Renal pelvis (tissue), 4 donors: Measurements from ENCODE around the gene ARHGAP15. TPM values are rescaled to one million over a fixed set of nuclear protein-coding genes. Genes with fewer than 3 reads are reported as not detected.

ENCODE experiments used
- DNase-seq: peaks from one replicate; pipeline ENCODE4 v3.0.0-alpha.2; 2013
- polyA plus RNA-seq, 3 donors: library from polyadenylated mRNA; unstranded; fragments of 120-200 nt; gene quantifications; one replicate each; pipeline ENCODE4 v1.2.1, GENCODE V29; 2013; ENCODE audit not compliant: insufficient read length in 3 of 3

The ARHGAP15 gene
- polyA plus RNA-seq, 3 donors, result 3.9 to 4.5 (median 4.3) TPM

DNA sequence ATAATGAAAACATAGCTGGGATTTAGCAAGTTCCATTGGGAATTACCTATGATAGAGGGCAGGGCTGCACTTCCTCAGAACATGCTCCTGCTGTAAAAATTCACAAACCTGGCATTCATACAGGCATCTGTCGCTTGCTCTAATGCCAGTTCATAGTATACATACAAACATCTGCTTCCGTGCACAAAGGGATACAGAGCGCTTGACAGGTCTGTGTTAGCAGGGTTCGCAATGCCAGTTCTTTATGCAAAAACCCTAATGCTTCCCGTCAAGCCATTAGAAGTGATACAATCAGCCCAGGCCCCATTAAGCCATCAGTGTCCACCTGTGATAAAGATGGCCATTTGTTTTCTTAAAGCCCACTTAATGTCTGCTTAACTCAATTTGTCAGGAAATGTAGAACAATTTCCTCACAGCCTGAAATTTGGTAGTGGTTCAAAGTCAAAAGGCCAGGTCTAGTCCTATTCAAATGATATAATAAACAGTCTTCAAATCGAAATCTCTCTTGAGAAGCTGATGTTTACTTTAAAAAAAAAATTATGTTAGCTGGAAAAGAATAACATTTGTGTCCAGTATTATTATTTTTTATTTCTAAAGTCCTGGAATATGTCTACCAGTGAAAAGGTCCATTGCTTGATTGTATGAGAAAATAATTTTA is 556.3 kb downstream of the ARHGAP15 start:
- DNase-seq, result no peak

DNA sequence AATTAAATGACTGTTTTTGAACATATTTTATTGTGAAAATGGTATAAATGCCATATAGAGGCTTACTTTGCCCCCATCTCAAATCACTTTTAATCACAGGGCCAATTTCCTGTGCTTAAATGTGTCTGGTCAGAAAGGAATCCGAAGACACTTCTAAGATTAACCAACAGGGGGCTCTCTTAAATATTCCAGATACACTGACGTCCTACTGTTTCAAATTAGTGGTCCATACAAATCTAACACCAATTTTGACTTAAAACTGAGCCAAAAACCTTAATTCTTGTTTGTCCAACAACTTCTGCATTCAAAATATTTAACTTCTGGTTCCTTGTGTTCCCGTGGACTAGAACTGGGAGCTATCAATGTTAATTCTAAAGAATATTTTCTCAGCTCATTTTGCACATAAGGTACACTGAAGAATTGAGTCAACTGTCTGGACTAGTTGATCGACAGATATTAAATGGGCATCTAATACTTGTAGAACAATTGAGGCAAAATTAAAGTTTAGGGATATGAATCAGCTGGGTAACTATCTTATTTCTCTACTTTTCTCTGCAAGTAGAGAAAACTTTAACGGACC is 557.5 kb downstream of the ARHGAP15 start:
- DNase-seq, result no peak

DNA sequence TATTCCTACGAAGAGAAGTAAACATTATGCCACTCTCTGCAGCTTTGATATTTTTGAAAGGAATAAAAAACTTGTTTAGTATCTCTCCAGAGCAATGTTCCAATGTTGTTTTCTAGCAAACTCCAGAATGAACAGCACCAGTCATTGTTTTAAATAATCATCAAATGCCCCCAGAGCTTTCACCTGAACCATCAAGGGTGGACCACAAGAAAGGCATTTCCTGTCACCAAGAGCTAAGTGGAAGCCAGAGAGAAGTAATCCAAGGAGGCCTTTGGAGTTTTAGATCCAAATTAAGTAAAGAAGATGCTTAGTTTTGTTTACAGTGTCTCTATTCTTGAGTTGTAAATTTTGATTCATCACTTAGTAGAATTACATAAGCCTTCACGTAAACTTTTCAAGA is 559.0 kb downstream of the ARHGAP15 start:
- no peak for DNase-seq

DNA sequence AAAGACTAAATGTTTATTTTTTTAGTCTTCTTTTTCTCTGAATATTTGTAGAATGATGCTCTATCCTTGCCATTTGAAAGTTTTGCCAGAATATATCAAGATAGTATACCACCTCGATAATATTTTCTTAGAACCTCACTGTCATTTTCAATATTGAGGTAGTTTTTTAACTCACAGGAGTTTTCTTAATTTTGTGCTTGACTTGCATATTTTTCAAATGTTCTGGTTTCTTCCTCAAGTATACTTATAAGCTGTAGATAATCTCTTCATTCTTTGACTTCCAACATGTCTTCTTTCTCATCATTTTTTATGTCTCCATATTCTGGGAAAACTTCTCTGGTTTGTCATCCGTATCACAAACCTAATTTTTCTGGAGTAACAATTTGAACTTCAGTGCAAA is 559.6 kb downstream of the ARHGAP15 start:
- no peak for DNase-seq

DNA sequence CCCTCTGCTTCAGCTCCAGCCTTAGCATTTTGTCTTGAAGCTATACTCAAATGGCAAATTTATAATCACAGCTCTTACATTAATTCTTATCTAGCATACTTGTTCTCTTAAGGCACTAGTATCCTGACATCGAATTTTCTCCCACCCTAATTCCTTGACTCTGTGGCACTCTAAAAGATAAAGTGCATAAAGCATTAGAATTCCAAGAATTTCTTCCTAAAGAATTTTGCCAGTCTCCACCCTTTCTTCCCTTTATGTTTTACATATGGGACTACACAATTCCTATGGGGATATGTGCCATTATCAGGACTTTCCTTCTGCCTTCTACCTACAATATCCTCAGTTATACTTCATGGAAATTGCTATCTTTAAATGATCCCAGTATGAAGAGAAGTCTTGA is 560.3 kb downstream of the ARHGAP15 start:
- no peak for DNase-seq

DNA sequence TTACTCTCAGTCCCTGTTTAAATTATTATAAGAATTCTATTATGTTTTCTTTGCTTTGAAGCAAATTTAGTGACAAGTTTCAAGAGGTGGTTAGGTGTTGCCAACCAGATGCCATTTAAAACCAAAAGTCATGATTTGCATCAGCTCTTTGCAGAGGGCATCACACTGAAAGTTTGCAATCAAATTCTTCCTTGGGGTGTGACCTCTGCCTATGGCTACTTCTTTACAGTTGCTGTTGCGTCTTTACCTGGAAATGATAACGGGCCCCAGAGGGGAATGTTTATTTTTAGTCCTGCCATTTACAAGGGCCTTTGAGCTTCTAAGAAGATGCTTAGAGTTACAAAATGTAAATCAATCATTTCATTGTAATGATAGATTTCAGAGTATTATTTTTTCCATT is 561.0 kb downstream of the ARHGAP15 start:
- DNase-seq, result no peak

DNA sequence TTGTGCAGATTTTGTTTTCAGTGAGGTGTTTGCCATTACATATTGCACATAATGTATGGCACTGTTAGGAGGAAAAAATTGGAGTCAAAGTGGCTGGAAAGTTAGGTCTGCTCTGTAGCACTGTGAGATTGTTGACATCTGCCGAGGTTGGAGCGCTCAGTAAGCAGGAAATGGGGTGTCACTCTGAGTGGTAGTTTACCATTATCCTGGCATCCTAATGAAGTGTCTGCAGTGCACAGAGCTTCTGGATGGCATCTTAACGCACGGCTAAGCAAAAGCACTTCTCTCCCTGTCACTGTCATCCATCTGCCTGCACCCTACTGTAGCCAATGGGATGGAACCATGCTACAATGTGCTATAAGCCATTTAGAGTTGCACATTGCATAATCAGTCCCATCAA is 561.9 kb downstream of the ARHGAP15 start:
- DNase-seq, result no peak

DNA sequence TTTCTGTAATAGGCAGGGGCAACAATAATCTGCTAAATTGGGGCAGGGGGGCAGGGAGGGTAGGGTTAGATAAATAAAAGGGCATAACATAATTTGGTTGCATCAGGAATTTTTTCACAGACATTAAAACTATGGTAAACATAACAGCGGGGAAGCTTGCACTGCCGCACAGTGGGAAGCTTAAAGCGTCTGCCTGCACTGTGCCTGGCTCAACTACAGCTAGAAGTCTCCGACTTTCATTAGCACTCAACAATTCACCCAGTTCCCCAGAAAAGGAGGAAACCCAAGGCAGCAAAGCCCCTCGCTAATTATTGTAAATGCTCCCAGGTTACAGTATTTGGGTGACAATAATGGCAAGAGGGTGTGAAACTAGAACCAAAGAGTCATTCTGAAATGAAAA is 562.9 kb downstream of the ARHGAP15 start:
- DNase-seq, result no peak

DNA sequence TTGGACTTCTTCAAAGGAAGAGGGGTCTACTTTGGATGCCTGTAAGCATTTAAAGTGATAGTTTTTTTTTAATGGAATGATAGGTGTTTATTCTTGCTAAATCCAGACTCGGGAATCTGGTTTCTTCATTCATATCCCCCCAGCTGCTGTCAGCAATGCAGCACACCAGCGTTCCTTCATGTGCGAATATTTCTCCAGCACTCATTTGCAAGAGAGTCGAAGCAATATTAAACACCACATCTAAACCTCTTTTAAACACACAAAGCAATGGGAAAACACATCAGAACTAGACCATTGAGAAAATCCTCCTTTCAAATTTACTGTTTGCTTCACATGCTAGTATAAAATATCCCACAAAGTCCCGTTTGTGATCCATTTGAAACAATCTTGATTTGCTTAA is 563.7 kb downstream of the ARHGAP15 start:
- DNase-seq, result no peak

DNA sequence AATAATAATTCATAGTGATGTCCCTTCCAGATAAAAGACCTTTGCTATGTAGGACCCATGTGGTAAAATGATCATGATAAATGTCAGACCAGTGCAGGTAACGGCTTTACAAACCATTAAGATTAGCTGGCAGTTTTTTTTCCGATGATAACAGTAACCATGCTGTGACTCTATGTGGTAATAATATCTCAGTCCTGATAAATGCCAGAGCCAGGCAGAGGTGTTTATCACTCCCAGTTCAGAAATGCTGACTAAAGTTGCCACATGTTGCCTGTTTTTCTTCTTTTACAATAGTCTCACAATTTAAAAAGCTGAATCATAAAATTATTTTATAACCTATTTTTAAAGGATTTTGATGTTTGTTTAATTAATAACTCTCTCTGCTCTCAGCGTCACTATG is 565.1 kb downstream of the ARHGAP15 start:
- no peak for DNase-seq

DNA sequence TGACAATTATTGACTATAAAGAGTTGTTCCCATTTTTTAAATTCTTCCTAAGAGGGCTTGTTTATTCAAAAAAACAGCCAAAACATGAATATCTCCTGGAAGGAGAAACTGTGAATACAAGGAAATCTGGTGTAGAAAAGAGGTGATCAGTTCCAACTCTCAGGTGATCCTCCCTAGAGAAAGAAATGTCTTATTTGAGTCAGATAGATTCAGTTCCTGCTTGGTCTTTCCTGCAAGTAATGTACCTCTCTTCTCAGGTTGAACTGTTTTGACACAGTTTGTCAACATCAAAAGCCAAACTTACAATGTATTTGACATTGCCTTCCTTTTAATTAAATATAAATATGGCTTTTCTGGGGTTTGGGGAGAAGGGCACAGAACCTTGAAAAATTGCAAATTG is 567.4 kb downstream of the ARHGAP15 start:
- DNase-seq, result no peak

DNA sequence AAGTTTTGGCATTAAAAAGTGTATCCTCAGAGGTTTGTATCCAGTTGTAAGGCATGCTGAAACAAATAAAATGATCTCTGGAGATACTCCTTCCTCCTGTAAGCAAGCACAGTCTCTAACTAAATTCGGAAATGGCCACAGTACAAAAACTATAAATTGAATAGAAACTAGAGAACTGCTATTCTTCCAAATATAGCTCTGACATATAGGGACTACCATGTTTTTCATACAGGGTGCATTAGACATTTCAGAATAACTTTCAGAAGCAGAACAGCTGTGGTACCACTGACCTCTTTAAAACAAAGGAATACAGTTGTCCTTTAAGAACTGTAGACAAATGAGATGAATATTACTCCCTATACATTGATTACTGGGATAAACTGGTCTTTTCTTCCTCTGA is 568.5 kb downstream of the ARHGAP15 start:
- no peak for DNase-seq

DNA sequence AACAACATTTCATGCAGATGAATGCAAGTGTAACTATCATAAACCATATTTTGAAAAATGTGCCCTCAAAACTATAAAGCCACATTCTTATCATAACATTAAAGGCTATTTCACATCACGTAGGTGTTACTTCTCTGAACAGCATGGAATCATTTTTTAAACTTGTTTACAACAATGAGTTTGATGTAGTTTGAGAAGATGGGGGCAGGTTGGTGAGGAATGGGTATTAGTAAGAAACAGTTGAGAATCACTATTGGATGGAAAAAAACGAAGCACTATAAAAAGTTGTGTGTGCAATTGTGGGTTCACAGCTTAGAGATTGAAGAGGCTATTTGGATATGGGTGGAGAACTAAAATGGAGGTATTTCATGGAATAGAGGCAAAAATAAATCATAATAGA is 569.1 kb downstream of the ARHGAP15 start:
- DNase-seq, result no peak

DNA sequence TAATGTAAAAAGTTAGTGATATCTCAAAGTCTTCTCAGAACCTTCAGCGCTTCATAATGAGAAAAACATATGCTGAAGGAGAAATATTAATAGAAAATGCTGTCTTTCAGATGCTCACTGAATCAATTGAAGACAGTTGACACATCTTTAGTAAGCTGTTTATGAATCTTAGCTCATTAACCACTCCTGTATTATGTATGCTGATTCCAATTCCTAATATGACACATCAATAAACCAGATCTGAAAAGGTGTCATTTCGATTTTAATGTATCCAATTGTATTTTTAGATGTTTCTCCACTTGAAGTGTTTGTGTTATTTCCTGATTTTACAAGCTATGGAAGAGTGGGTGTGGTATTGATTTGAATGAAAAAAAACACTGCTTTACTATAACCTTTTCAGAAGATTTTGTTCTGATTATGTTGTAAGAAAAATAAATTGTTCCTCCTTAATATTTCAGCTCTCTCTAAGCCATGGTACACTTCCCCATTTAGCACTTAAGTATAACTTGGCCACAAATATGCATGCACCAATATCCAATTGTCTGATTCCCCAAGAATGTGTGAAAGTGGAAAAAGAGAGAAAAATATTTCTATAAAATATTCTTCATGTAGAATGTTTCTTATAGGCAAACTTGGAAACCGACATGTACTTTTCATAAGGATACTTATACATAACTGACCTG is 569.8 kb downstream of the ARHGAP15 start:
- no peak for DNase-seq

DNA sequence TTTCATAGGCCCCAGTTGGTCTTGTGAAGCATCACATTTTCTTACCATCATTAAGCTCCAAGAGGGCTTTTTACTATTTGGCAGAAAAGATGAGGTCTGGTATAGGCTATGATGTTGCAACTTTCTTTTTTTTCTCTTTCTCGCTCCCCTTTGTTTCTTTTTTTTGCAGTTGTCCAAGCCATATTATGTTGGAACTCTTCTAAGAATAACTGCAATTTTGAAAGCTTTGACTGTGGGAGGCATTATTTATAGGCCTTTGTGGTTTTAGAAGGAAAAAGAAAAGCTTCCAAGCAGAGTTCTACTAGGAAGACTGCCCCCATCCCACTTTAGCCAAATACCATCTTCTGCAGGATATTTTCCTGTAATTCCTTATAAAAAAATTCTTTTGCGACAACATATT is 571.6 kb downstream of the ARHGAP15 start:
- no peak for DNase-seq

DNA sequence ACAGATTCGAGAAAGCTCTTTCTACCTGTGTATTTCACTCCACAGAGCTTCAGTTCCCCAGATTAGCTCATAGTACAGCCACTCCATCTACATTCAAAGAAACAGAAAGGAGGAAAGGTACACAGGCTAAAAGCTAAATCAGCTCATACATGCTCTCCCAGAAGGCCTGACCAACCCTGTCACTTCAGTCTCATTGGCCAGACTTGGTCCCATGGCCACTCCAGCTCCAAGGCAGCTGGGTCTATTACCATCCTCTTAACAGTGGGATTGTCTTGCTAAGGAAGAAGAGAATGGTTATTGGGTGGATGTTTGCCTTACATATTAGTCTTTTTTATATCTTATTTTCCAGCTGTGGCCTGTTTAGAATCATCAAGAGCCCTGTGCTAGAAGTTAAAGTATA is 572.6 kb downstream of the ARHGAP15 start:
- no peak for DNase-seq

DNA sequence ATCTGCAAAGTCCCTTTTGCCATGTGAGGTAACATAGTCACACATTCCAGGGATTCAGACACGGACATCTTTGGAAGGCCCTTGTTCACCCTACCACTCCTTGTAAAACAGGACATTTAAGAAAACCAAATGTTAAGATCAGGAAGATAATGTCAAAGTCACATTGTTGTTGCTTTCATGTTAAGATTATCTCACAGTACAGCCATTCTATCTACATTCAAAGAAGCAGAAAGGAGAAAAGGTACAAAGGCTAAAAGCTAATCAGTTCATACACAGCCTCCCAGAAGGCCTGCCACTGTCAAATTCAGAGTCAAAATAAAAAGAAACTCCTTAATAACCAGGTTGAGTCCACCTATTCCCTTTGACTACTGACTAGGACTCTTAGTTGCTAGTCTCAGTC is 573.7 kb downstream of the ARHGAP15 start:
- DNase-seq, result no peak

DNA sequence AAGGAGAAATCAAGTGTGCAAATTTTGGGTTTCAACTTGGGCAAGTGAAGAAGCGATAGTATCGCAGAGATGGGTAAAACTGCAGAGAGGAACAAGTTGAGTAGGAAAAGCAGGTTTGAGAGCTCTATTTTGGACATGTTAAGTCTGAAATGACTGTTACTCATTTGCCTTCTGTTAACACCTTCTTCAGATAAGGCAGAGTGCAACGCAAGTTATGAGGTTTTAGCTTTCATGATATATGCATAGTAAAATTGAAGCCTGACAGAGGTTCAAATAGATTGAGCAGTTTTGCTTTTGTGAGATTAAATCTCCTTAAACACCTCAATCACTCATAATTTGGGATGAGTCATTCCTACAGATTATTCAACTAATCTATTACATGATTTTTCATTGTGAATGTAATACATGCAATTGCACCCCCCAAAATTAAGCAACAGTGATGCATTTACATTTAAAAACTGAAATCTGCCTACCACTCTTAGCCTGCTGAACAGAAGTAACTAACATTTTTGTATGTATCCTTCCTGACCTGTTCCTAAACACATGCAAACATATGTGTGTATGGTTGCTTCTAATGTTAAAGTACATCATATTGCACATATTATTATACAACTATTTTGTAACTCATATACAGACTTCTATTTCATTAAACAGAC is 575.4 kb downstream of the ARHGAP15 start:
- DNase-seq, result no peak

DNA sequence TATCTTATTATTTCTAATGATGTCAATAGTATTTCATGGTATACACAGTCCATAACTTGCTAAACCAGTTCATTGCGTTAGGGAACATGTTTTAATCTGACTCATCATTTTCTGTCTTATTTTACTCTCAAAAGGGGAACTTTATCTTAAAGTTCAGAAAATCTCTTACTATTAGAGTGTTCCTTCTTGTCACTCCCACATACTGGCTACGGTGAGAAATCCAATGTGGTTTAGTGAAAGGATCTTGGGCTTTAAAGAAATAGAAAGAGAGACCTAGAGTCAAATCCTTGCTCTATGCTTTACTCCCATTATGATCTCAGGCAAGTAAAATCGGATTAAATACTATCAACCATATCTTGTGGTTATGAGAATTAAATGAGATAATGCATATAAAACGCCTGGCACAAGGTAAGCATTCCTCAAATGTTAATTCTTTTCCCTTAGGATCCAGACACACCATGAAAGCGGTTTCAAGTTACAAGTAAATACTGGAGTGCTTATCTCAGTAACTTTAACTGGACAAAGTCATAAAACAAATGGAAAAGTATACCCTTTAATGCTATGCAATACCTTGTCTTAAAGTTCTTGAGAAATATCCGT is 576.0 kb downstream of the ARHGAP15 start:
- DNase-seq, result no peak

DNA sequence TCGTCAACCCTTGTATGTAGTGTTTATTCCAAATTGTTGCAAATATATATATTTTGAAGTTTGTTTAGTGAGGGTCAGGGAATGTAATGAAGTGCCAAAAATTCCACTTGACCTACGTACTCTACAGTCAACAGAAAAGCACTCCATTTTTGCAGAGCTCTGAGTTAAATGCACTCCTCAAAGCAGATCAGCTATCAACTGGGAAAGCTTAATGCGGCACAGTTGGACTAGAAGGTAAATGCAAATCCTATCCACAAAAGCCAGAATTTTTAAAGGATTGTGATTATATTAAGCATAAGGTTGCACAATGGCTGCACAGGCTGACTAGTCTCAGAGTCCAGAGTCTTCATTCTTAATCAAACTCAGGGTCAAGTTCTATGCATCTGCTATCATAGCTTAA is 577.1 kb downstream of the ARHGAP15 start:
- DNase-seq, result no peak

DNA sequence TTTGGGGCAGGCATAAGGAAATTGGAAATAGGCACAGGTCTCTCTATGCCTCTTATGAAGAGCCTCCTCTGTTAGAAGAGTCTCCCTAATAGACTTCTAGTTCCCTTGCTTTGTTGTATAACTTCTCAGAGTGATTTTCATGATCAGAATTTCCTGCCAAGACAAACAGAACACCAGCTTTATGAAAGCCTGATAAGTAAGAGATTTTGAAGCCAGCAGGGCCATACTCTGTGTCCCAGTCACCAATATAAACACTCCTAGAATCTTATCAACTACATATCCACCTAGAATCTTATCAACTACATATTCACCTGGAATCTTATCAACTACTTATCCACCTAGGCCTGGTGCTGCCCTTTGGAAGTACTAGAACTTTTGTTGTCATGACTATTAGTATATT is 579.5 kb downstream of the ARHGAP15 start:
- DNase-seq, result no peak

DNA sequence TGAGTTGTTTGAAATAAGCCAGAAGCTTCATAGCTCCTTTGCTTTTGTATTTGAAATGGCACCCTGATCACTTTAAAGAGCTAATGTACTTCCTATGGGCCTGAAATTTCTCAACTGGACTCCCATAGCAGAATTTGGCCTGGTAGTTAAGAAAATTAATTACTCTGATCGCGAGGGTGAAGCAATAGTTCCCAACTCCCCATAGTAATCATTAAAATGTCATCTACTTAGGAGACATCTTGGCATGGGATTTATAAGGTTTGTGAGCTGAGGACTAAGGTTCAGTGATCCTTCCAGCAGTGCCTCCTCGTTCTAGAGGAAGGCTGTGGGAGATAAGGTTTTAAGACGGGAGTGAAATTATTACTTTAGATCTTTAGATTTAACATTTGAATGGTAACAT is 581.0 kb downstream of the ARHGAP15 start:
- DNase-seq, result no peak

DNA sequence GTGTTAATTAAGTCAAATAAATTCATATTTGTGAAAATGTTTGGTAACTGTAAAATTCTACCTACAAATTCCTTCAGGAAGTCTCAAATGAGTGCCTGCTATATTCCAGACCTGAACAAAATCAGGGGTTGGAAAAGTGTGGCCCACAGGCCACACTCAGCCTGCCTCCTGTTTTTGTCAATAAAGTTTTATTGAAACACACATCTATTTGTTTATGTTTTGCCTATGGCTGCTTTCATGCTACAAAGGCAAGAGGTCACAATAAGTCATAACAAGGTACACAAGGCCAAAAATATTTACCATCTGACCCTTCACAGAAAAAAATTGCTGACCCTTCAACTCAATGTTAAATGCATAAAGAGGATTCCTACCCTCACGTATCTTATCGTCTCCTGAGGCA is 581.7 kb downstream of the ARHGAP15 start:
- DNase-seq, result no peak
